ENCODE measurements around the gene EGLN2.
"Not testable (repeated sequence)": the region's sequence is repeated elsewhere in the genome, so short reads cannot be mapped to it uniquely, and the experiment has no call there.

EGLN2 gene

DNA sequence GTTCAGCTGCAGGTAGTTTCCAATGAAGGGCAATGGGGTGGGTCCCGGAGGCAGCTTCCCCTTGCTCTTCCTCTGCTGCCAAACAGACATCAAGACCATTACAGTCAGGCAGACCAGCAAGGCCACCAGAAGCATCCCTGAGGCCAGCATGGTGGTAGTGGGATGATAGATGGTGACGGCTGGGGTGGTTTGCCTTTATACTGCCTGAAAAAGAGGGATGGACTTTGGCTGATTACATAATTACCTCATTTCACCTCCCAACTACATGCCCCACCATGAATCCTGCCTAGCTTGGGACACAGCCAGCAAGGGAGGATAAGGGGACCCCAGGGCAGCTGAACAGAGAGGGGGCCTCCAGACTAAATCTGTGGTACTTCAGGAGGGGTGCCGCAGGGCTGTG lies 51.3 kb downstream of the EGLN2 start, which contains the start of gene CYP2A6:
TSS of gene CYP2A6 (minus strand) at position 171 of the 400 bp plus-strand sequence. CDS start at position 150, 21 bp downstream.
- DNase-seq, result not testable (repeated sequence)

DNA sequence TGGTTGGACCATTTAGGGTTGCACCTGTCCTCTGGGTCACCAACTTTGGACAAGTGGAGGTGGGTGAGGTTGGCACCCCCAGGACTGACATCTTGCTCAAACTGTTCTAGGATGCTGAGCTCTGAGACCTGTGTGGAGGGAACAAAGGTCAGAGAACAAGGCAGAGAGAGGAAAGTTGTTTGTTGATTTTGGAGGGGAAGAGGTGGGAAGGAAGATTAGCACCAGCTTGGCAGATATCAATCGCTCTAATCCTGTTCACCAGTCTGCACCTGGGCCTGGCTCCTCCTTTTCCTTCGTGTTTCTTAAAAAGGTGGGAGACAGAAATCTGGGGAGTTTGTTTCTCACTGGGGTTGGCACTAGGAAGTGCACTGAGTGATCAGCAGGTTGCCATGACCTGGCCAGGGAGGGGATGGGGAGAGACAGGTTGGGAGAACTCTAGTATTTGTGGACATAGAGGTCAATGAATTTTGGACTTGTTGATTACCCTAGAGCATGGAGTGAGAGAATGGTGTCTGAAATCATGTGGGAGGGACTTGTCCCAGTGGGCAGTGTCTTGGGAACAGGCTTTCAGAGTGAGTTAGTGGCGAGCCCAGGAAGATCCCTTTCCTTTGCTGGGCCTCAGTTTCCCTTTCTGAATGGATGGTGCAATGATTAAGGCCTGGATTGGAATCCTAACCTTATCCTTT lies 53.6 kb downstream of the EGLN2 start:
- DNase-seq, result not testable (repeated sequence)

Measured in activated CD4-positive, alpha-beta T cell treated with anti-CD3 and anti-CD28 coated beads for 4 hours (primary cell).